Mesendoderm (in vitro differentiated cells): ENCODE results near the gene BICDL1.

Experiments
- DNase-seq: peaks from one replicate; pipeline ENCODE4 v3.0.0; 2013
- H2AK5ac ChIP-seq: 2 replicates; pipeline ENCODE4 v1.6.1; 2013; ENCODE audit warnings: low read length, inconsistent platforms
- H2BK120ac ChIP-seq: 2 replicates; pipeline ENCODE4 v1.6.1; 2013; ENCODE audit warnings: low read depth, mild to moderate bottlenecking, low read length, moderate library complexity, mixed read lengths
- H2BK15ac ChIP-seq: replicated peaks from 2 replicates; pipeline ENCODE4 v1.6.1; 2013; ENCODE audit warnings: low read depth, mild to moderate bottlenecking, moderate library complexity
- H2BK5ac ChIP-seq: 2 replicates; pipeline ENCODE4 v1.6.1; 2013; ENCODE audit warnings: low read length, inconsistent platforms
- H3K18ac ChIP-seq: 2 replicates; pipeline ENCODE4 v1.6.1; 2013; ENCODE audit warnings: mild to moderate bottlenecking, low read length, mixed read lengths
- H3K23ac ChIP-seq: one replicate; pipeline ENCODE4 v1.6.1; 2013; ENCODE audit warnings: low read length
- H3K27ac ChIP-seq: 2 replicates; pipeline ENCODE4 v1.5.1; 2013; ENCODE audit warnings: low read depth, mild to moderate bottlenecking, inconsistent platforms, low read length, moderate library complexity
- H3K27me3 ChIP-seq: 2 replicates; pipeline ENCODE4 v1.6.1; 2013; ENCODE audit warnings: low read length, control low read depth, mild to moderate bottlenecking, inconsistent platforms; ENCODE audit not compliant: insufficient read depth, poor library complexity
- H3K36me3 ChIP-seq: 2 replicates; pipeline ENCODE4 v1.6.1; 2013; ENCODE audit warnings: low read length, inconsistent platforms; ENCODE audit not compliant: control insufficient read depth, insufficient read depth
- H3K4ac ChIP-seq: one replicate; pipeline ENCODE4 v1.6.1; 2013; ENCODE audit warnings: low read depth, mild to moderate bottlenecking, low read length, moderate library complexity
- H3K4me1 ChIP-seq: 2 replicates; pipeline ENCODE4 v1.6.1; 2013; ENCODE audit warnings: low read depth, low read length, inconsistent platforms; ENCODE audit not compliant: control insufficient read depth
- H3K4me2 ChIP-seq: 2 replicates; pipeline ENCODE4 v1.6.1; 2013; ENCODE audit warnings: low read length
- H3K4me3 ChIP-seq: 2 replicates; pipeline ENCODE4 v1.5.1; 2013; ENCODE audit warnings: mild to moderate bottlenecking, low read length
- H3K56ac ChIP-seq: one replicate; pipeline ENCODE4 v1.6.1; 2013; ENCODE audit warnings: low read length
- H3K79me1 ChIP-seq: 2 replicates; pipeline ENCODE4 v1.6.1; 2013; ENCODE audit warnings: low read length, inconsistent platforms
- H3K79me2 ChIP-seq: 2 replicates; pipeline ENCODE4 v1.6.1; 2013; ENCODE audit warnings: mild to moderate bottlenecking, low read length; ENCODE audit not compliant: control insufficient read depth, insufficient read depth
- H3K9ac ChIP-seq: 2 replicates; pipeline ENCODE4 v1.6.1; 2013; ENCODE audit warnings: low read length, inconsistent platforms
- H4K5ac ChIP-seq: one replicate; pipeline ENCODE4 v1.6.1; 2013; ENCODE audit warnings: low read length
- H4K8ac ChIP-seq: one replicate; pipeline ENCODE4 v1.6.1; 2013; ENCODE audit warnings: low read depth, mild to moderate bottlenecking, control low read depth, low read length, moderate library complexity
- WGBS: extraction: QIAGEN DNeasy Blood & Tissue Kit; methylation state at CpG from one replicate; pipeline ENCODE4 v1.1.7; 2013; ENCODE audit warnings: low lambda C conversion rate, missing lambda C conversion rate; ENCODE audit not compliant: insufficient coverage; ENCODE audit errors: extremely low coverage; 5-methylcytosine and 5-hydroxymethylcytosine counted together

The BICDL1 gene

GRCh38 chr12:120065472-120065871 lies 76.4 kb downstream of the BICDL1 start:
- Histone ChIP-seq H3K23ac (no peak overlapping the region), H4K8ac (no peak overlapping the region), H3K79me2 (no peaks in the 10 kb centered on the region), H3K36me3 (no peaks in the 10 kb centered on the region), H3K56ac (no peak overlapping the region), H2BK5ac (no peak overlapping the region), H3K27ac (no peak overlapping the region), H3K79me1 (no peaks in the 10 kb centered on the region), H3K9ac (no peak overlapping the region), H3K27me3 (no peaks in the 10 kb centered on the region), H2AK5ac (no peak overlapping the region), H3K18ac (no peak overlapping the region), H4K5ac (no peak overlapping the region), H3K4me2 (no peak overlapping the region), H2BK15ac (no peak overlapping the region), H2BK120ac (no peak overlapping the region), H3K4me1 (no peaks in the 10 kb centered on the region), H3K4ac (no peak overlapping the region), H3K4me3 (no peak overlapping the region)
- DNase-seq: no peak
- WGBS: no CpG with 5 or more reads among the region's 1 CpG

GRCh38 chr12:120066341-120066740 lies 77.3 kb downstream of the BICDL1 start:
- no peak overlapping the region for H3K27ac ChIP-seq
- no peak for DNase-seq
- H2BK15ac ChIP-seq: no peak overlapping the region
- H3K79me1 ChIP-seq: no peaks in the 10 kb centered on the region
- H3K18ac ChIP-seq: no peak overlapping the region
- no peak overlapping the region for H3K4ac ChIP-seq
- H4K5ac ChIP-seq: no peak overlapping the region
- H3K36me3 ChIP-seq: no peaks in the 10 kb centered on the region
- no peaks in the 10 kb centered on the region for H3K79me2 ChIP-seq
- no peak overlapping the region for H3K4me3 ChIP-seq
- H2AK5ac ChIP-seq: no peak overlapping the region
- H3K23ac ChIP-seq: no peak overlapping the region
- no peak overlapping the region for H3K9ac ChIP-seq
- no peak overlapping the region for H3K4me2 ChIP-seq
- no peaks in the 10 kb centered on the region for H3K27me3 ChIP-seq
- H4K8ac ChIP-seq: no peak overlapping the region
- no CpG with 5 or more reads among the region's 2 CpGs for WGBS
- H3K4me1 ChIP-seq: no peaks in the 10 kb centered on the region
- no peak overlapping the region for H2BK120ac ChIP-seq
- H3K56ac ChIP-seq: no peak overlapping the region
- no peak overlapping the region for H2BK5ac ChIP-seq

DNA sequence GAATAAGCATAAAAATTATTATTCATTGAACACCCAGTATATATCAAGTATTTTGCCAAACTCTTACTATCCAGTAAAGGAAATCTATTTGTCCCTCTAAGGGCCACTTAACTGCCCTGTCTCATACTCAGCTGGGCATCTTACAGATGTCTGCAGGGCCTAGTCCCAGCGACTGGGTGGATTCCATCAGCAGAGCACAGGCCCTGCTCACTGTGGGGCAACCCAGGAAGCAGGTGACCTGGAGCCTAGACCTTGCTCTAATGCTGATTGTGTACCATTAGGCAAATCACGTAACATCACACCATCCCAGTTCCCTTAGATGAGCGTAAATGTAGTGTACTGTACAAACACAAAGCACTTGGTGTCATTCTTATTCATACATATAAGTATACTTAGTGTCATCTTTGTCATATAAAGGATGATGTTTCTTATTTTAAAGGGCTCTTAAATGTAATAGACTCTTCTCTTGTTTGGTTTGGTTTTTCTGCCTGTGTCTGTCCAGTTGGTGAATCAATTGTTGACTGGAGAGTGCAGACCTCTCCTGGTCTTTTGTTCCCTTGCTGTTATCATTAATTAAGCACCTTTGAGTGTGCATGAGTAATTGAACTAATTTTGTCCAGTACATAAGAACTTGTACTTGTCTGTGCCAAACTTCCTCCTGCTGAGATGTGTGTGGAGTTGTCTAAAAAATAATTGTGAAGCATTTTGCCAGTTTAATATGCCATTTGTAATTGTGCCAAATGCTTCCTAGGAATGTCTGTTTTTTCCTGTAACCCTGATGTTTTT lies 78.2 kb downstream of the BICDL1 start:
- Histone ChIP-seq H2BK120ac (no peak overlapping the region), H2BK5ac (no peak overlapping the region), H3K27me3 (no peaks in the 10 kb centered on the region), H3K56ac (no peak overlapping the region), H3K18ac (no peak overlapping the region), H3K4me1 (no peaks in the 10 kb centered on the region), H3K4me2 (no peak overlapping the region), H3K36me3 (no peaks in the 10 kb centered on the region), H2BK15ac (no peak overlapping the region), H3K4ac (no peak overlapping the region), H3K79me1 (no peaks in the 10 kb centered on the region), H3K9ac (no peak overlapping the region), H2AK5ac (no peak overlapping the region), H4K8ac (no peak overlapping the region), H3K23ac (no peak overlapping the region), H4K5ac (no peak overlapping the region), H3K27ac (no peak overlapping the region), H3K79me2 (no peaks in the 10 kb centered on the region), H3K4me3 (no peak overlapping the region)
- no peak for DNase-seq
- WGBS: no CpG with 5 or more reads among the region's 3 CpGs

DNA sequence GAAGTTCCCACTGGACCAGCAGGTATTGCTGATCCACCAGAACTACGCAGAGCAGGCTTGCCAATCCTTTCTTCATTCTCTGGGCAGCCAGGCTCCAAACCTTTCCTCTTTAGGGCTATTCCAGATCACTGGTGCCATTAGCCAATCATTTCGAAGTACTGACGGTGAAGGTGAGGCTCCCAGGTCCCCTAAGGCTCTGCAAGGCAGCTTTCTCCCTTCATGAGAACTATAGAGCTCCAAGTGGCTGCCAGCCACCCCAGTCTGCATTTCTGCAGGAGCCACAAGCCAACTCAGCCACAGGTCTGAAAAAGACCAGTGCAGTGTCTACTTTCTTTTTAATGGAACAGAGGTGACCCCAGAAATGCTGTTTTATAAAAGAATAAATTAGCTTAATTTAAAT lies 78.9 kb downstream of the BICDL1 start:
- no CpG with 5 or more reads among the region's 3 CpGs for WGBS
- Histone ChIP-seq H3K18ac (no peak overlapping the region), H3K27ac (no peak overlapping the region), H2BK120ac (no peak overlapping the region), H4K5ac (no peak overlapping the region), H3K79me2 (no peaks in the 10 kb centered on the region), H3K56ac (no peak overlapping the region), H3K4me1 (no peaks in the 10 kb centered on the region), H3K9ac (no peak overlapping the region), H3K4me3 (no peak overlapping the region), H4K8ac (no peak overlapping the region), H3K36me3 (no peaks in the 10 kb centered on the region), H3K23ac (no peak overlapping the region), H3K27me3 (no peaks in the 10 kb centered on the region), H3K4ac (no peak overlapping the region), H2AK5ac (no peak overlapping the region), H3K4me2 (no peak overlapping the region), H2BK15ac (no peak overlapping the region), H3K79me1 (no peaks in the 10 kb centered on the region), H2BK5ac (no peak overlapping the region)
- no peak for DNase-seq

DNA sequence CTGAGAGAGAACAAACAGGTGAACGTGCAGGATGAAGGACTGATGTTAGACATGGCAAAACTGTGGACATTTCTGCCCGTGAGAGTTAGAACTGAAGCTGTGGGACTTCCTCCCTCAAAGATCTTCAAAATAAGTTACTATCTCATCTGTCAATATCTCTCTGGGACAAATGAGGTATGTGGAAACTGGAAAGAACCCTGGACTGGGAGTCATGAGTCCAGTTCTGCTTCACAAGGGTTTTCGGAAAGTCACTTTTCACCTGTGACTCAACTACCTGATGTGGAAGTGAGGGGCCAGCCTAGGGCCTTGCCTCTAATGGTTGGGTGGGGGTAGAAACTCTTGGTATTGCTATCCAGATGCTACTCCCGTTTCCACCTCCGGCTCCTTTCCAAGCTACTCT lies 80.2 kb downstream of the BICDL1 start:
- no peak overlapping the region for H3K4ac ChIP-seq
- H3K23ac ChIP-seq: no peak overlapping the region
- H3K79me1 ChIP-seq: no peaks in the 10 kb centered on the region
- no peaks in the 10 kb centered on the region for H3K36me3 ChIP-seq
- no peaks in the 10 kb centered on the region for H3K79me2 ChIP-seq
- H3K27ac ChIP-seq: no peak overlapping the region
- no CpG with 5 or more reads among the region's 5 CpGs for WGBS
- no peak overlapping the region for H2BK5ac ChIP-seq
- no peak overlapping the region for H3K4me2 ChIP-seq
- H3K4me1 ChIP-seq: no peaks in the 10 kb centered on the region
- H4K5ac ChIP-seq: no peak overlapping the region
- DNase-seq: no peak
- no peak overlapping the region for H3K4me3 ChIP-seq
- H3K27me3 ChIP-seq: no peaks in the 10 kb centered on the region
- H3K9ac ChIP-seq: no peak overlapping the region
- H3K18ac ChIP-seq: no peak overlapping the region
- no peak overlapping the region for H2BK15ac ChIP-seq
- H3K56ac ChIP-seq: no peak overlapping the region
- no peak overlapping the region for H2AK5ac ChIP-seq
- no peak overlapping the region for H4K8ac ChIP-seq
- H2BK120ac ChIP-seq: no peak overlapping the region

DNA sequence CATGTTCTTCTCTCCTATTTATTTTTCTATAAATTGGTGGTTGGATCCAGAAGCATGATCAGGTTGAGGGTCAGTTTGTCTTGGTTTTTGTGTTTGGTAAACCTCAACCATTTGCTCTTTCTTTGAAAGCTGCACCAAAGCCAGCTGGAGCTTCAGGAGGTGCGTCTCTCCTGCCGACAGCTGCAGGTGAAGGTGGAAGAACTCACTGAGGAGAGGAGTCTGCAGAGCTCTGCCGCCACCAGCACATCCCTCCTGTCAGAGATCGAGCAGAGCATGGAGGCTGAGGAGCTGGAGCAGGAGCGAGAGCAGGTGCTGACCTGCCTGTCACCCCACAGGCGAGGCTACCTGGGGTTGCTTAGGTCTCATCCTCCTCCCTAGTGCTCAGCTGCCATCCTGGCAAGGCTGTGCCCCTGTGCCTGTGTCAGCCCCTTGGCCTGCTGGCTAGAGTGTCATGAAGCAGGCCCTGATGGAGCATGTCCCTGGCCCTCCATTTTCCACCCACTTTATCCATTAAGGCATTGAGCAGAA lies 82.5 kb downstream of the BICDL1 start:
- Histone ChIP-seq H3K9ac (no peak overlapping the region), H3K27ac (no peak overlapping the region), H2AK5ac (no peak overlapping the region), H3K4me2 (no peak overlapping the region), H4K5ac (no peak overlapping the region), H3K27me3 (no peaks in the 10 kb centered on the region), H2BK120ac (no peak overlapping the region), H3K79me2 (no peaks in the 10 kb centered on the region), H3K36me3 (no peaks in the 10 kb centered on the region), H3K4ac (no peak overlapping the region), H3K56ac (no peak overlapping the region), H3K23ac (no peak overlapping the region), H3K4me3 (no peak overlapping the region), H2BK15ac (no peak overlapping the region), H3K79me1 (no peaks in the 10 kb centered on the region), H3K18ac (no peak overlapping the region), H3K4me1 (no peaks in the 10 kb centered on the region), H4K8ac (no peak overlapping the region), H2BK5ac (no peak overlapping the region)
- DNase-seq: no peak
- no CpG with 5 or more reads among the region's 6 CpGs for WGBS
